NOMO-1 treated with dmso at 0.1 percent for 144 hours (cell line): ENCODE measurements around the gene PHYHIPL.

Experiments used
- DNase-seq: peaks from one replicate; lab custom pipeline; 2025; ENCODE audit not compliant: unreplicated experiment; lab: John Stamatoyannopoulos, UW

Gene PHYHIPL

GRCh38 chr10:59289853-59290252 lies 113.4 kb downstream of the PHYHIPL start:
- DNase-seq: no peak

GRCh38 chr10:59290448-59290847 lies 114.0 kb downstream of the PHYHIPL start:
- no peak for DNase-seq
